SU-DHL-6 (cell line): ENCODE results near the gene PPP1R3G.

Experiments
- EZH2phosphoT487 ChIP-seq: fragments of 200-600 bp; sonication (generic), shearing (Covaris generic); conservative IDR thresholded peaks from 2 replicates; pipeline ENCODE4 v1.6.1; 2018; ENCODE audit warnings: mild to moderate bottlenecking, antibody characterized with exemption, low read length, moderate library complexity, mixed read lengths
- TF ChIP-seq, protein P1 (sequence below): fragments of 200-600 bp; sonication (generic); IDR thresholded peaks from one replicate; pipeline ENCODE4 v1.5.1; 2017; ENCODE audit warnings: antibody characterized with exemption, mild to moderate bottlenecking, low read length, moderate library complexity; ENCODE audit not compliant: insufficient read depth, poor library complexity, severe bottlenecking

DNA sequence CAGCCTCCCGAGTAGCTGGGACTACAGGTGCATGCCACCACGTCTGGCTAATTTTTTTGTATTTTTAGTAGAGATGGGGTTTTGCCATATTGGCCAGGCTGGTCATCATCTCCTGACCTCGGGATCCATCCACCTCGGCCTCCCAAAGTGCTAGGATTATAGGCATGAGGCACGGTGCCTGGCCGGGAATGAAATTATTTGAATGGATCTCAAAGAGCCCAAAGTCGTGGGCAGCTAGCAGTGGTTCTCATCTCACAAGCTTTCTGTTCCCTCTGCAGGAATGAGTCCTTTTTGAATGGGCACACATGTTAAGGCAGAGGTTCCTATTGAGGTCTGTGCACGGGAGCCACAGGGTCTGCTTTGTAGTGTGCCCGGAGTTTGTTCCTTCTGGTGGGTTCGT lies 34.9 kb downstream of the PPP1R3G start:
- no peak for TF ChIP-seq EZH2phosphoT487
- TF ChIP-seq, protein P1, sequence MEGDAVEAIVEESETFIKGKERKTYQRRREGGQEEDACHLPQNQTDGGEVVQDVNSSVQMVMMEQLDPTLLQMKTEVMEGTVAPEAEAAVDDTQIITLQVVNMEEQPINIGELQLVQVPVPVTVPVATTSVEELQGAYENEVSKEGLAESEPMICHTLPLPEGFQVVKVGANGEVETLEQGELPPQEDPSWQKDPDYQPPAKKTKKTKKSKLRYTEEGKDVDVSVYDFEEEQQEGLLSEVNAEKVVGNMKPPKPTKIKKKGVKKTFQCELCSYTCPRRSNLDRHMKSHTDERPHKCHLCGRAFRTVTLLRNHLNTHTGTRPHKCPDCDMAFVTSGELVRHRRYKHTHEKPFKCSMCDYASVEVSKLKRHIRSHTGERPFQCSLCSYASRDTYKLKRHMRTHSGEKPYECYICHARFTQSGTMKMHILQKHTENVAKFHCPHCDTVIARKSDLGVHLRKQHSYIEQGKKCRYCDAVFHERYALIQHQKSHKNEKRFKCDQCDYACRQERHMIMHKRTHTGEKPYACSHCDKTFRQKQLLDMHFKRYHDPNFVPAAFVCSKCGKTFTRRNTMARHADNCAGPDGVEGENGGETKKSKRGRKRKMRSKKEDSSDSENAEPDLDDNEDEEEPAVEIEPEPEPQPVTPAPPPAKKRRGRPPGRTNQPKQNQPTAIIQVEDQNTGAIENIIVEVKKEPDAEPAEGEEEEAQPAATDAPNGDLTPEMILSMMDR = no peak
